SK-N-SH (cell line): ENCODE data around the gene MPDU1. TPM values are rescaled to one million over a fixed set of nuclear protein-coding genes. Genes with fewer than 3 reads are reported as not detected.

ENCODE experiments used
- CTCF ChIA-PET: fragments of 300-600, 350-600 bp; formaldehyde crosslinking; extraction: SDS; loops from one replicate; lab custom pipeline; 2021; lab: Yijun Ruan, JAX
- POLR2A ChIA-PET: fragments of 350-600 bp; sonication (Branson Sonifier 250); formaldehyde crosslinking; extraction: SDS; loops from one replicate; lab custom pipeline; 2020; ENCODE audit warnings: antibody characterized with exemption, inconsistent platforms; lab: Yijun Ruan, JAX
- DNase-seq: peaks from one replicate; pipeline ENCODE4 v3.0.0; 2012
- H2AFZ ChIP-seq: fragments of 200-600 bp; sonication (generic); 2 replicates; pipeline ENCODE4 v1.8.1; 2016; ENCODE audit warnings: antibody characterized with exemption, mild to moderate bottlenecking, low read depth
- H3F3A ChIP-seq: fragments of 200-600 bp; sonication (generic); replicated peaks from 2 replicates; pipeline ENCODE3; 2016; ENCODE audit warnings: antibody characterized with exemption, mild to moderate bottlenecking; ENCODE audit not compliant: insufficient read depth
- H3K27ac ChIP-seq, 2 experiments: fragments of 200-500 bp in 1 of 2; fragments of 200-600 bp in 1 of 2; sonication (Bioruptor generic) in 1 of 2; sonication (generic), shearing (Covaris generic) in 1 of 2; 2 replicates each; pipeline versions ENCODE4 v1.5.1 to v1.6.1; 2014 to 2016; ENCODE audit warnings: low read depth in 2 of 2, inconsistent platforms in 1 of 2, low read length in 1 of 2, mild to moderate bottlenecking in 1 of 2, mixed read lengths in 1 of 2
- H3K27me3 ChIP-seq: fragments of 200-600 bp; sonication (generic), shearing (Covaris generic); 2 replicates; pipeline ENCODE4 v1.6.1; 2016; ENCODE audit warnings: mixed run types; ENCODE audit not compliant: insufficient read depth
- H3K36me3 ChIP-seq, 2 experiments: fragments of 200-500 bp in 1 of 2; fragments of 200-600 bp in 1 of 2; sonication (Bioruptor generic) in 1 of 2; sonication (generic) in 1 of 2; replicated peaks in 1 of 2; 2 replicates each; pipeline versions ENCODE3 to v1.5.1; 2014 to 2016; ENCODE audit warnings: low read length in 1 of 2, mild to moderate bottlenecking in 1 of 2; ENCODE audit not compliant: insufficient read depth in 2 of 2, control insufficient read depth in 1 of 2
- H3K4me1 ChIP-seq, 2 experiments: fragments of 200-500 bp in 1 of 2; fragments of 200-600 bp in 1 of 2; sonication (Bioruptor generic) in 1 of 2; sonication (generic), shearing (Covaris generic) in 1 of 2; 2 replicates each; pipeline versions ENCODE4 v1.5.1 to v1.6.1; 2014 to 2016; ENCODE audit warnings: low read depth in 1 of 2, low read length in 1 of 2, mixed run types in 1 of 2; ENCODE audit not compliant: insufficient read depth in 2 of 2, control insufficient read depth in 1 of 2
- H3K4me2 ChIP-seq: fragments of 200-600 bp; sonication (generic), shearing (Covaris generic); 2 replicates; pipeline ENCODE4 v1.6.1; 2017; ENCODE audit warnings: mixed run types
- H3K4me3 ChIP-seq, 2 experiments: fragments of 200-500 bp in 1 of 2; fragments of 200-600 bp in 1 of 2; sonication (Bioruptor generic) in 1 of 2; sonication (generic), shearing (Covaris generic) in 1 of 2; 2 replicates each; pipeline versions ENCODE4 v1.5.1 to v1.8.1; 2014 to 2016; ENCODE audit warnings: low read depth in 2 of 2, inconsistent platforms in 1 of 2, low read length in 1 of 2, mild to moderate bottlenecking in 1 of 2, mixed read lengths in 1 of 2, moderate library complexity in 1 of 2
- H3K79me2 ChIP-seq: fragments of 200-600 bp; sonication (generic); 2 replicates; pipeline ENCODE4 v1.8.1; 2017; ENCODE audit warnings: mild to moderate bottlenecking; ENCODE audit not compliant: insufficient read depth
- H3K9ac ChIP-seq: fragments of 200-600 bp; sonication (generic); 2 replicates; pipeline ENCODE4 v1.6.1; 2017; ENCODE audit warnings: mixed run types
- H3K9me2 ChIP-seq: fragments of 200-600 bp; sonication (generic); 2 replicates; pipeline ENCODE4 v1.6.1; 2017; ENCODE audit warnings: mixed run types
- H3K9me3 ChIP-seq: fragments of 200-600 bp; sonication (generic); 2 replicates; pipeline ENCODE4 v1.6.1; 2017; ENCODE audit warnings: mixed run types, mild to moderate bottlenecking, moderate library complexity
- H4K20me1 ChIP-seq: fragments of 200-600 bp; sonication (generic); 2 replicates; pipeline ENCODE4 v1.6.1; 2017; ENCODE audit warnings: mild to moderate bottlenecking, mixed run types; ENCODE audit not compliant: insufficient read depth
- CHD2 ChIP-seq: fragments of 150-350 bp; IDR thresholded peaks from 2 replicates; pipeline ENCODE4 v1.6.1; 2018; ENCODE audit warnings: low read length; ENCODE audit not compliant: partially characterized antibody
- CTCF ChIP-seq: fragments of 200-600 bp; sonication (generic); IDR thresholded peaks from 2 replicates; pipeline ENCODE4 v1.6.1; 2017; ENCODE audit warnings: antibody characterized with exemption, mild to moderate bottlenecking, moderate library complexity
- EP300 ChIP-seq, 2 experiments: IDR thresholded peaks; 2 replicates each; pipeline versions ENCODE4 v1.4.0 to v1.6.1; 2012; ENCODE audit warnings: borderline replicate concordance in 1 of 2, low read depth in 1 of 2, low read length in 1 of 2
- FOSL2 ChIP-seq: IDR thresholded peaks from 2 replicates; pipeline ENCODE4 v1.4.0; 2012; ENCODE audit warnings: low read depth, mild to moderate bottlenecking, moderate library complexity, borderline replicate concordance
- FOXJ3 ChIP-seq: sonication (generic); formaldehyde crosslinking; IDR thresholded peaks from 2 replicates; pipeline ENCODE4 v1.5.1; 2020; ENCODE audit warnings: mild to moderate bottlenecking, missing genetic modification reagents
- GATA2 ChIP-seq: sonication (generic); formaldehyde crosslinking; IDR thresholded peaks from 2 replicates; pipeline ENCODE4 v1.5.0; 2020; ENCODE audit warnings: mild to moderate bottlenecking, missing genetic modification reagents
- IRF3 ChIP-seq: fragments of 150-350 bp; IDR thresholded peaks from 2 replicates; pipeline ENCODE4 v1.6.1; 2016; ENCODE audit warnings: mild to moderate bottlenecking, low read depth, low read length
- NRF1 ChIP-seq: IDR thresholded peaks from 2 replicates; pipeline ENCODE4 v1.6.1; 2012; ENCODE audit warnings: low read depth, mild to moderate bottlenecking, low read length
- POLR2AphosphoS5 ChIP-seq: IDR thresholded peaks from 2 replicates; pipeline ENCODE4 v1.6.1; 2012; ENCODE audit warnings: low read depth, low read length
- RAD21 ChIP-seq: IDR thresholded peaks from 2 replicates; pipeline ENCODE4 v1.6.1; 2012; ENCODE audit warnings: mild to moderate bottlenecking, low read length
- RFX5 ChIP-seq: IDR thresholded peaks from 2 replicates; pipeline ENCODE4 v1.6.1; 2012; ENCODE audit warnings: mild to moderate bottlenecking, improper control_type of control experiment, low read length
- RXRA ChIP-seq: IDR thresholded peaks from 2 replicates; pipeline ENCODE4 v1.4.0; 2012; ENCODE audit warnings: low read depth, mild to moderate bottlenecking, borderline replicate concordance
- SIN3A ChIP-seq: IDR thresholded peaks from 2 replicates; pipeline ENCODE4 v1.6.1; 2012; ENCODE audit warnings: low read depth, mild to moderate bottlenecking, low read length, moderate library complexity, borderline replicate concordance
- TEAD4 ChIP-seq: IDR thresholded peaks from 2 replicates; pipeline ENCODE4 v1.4.0; 2012; ENCODE audit warnings: mild to moderate bottlenecking, borderline replicate concordance; ENCODE audit not compliant: insufficient read depth
- WGBS: methylation state at CpG from one replicate; pipeline ENCODE4 v1.1.6; 2017; ENCODE audit warnings: low lambda C conversion rate; 5-methylcytosine and 5-hydroxymethylcytosine counted together
- polyA plus RNA-seq, 3 experiments: library from polyadenylated mRNA; depleted of rRNA; stranded (reverse); fragments of >200 nt; gene quantifications; 2 replicates each; pipeline ENCODE4 v1.2.3, GENCODE V29; 2012
- TF ChIP-seq, protein P1 (sequence below): IDR thresholded peaks from 2 replicates; pipeline ENCODE4 v1.4.0; 2012; ENCODE audit warnings: low read depth, borderline replicate concordance
- TF ChIP-seq, protein P2 (sequence below): fragments of 150-350 bp; IDR thresholded peaks from 2 replicates; pipeline ENCODE4 v1.6.1; 2017; ENCODE audit warnings: antibody characterized with exemption, low read length, low read depth, borderline replicate concordance
- TF ChIP-seq, protein P3 (sequence below): IDR thresholded peaks from 2 replicates; pipeline ENCODE4 v1.4.0; 2012; ENCODE audit warnings: low read depth

MPDU1 gene
- polyA plus RNA-seq, 1 of the 3 experiments (the other 2 are of a cell fraction), result 126 TPM

GRCh38 chr17:7557147-7557764 is 26.4 kb upstream of the MPDU1 start:
- Histone ChIP-seq H3K9me3 (no peaks in the 10 kb centered on the region), H3K4me3 (no peak overlapping the region), H4K20me1 (no peaks in the 10 kb centered on the region), H3K9me2 (no peaks in the 10 kb centered on the region), H3K36me3 (peaks cover 0 to 4% of the 10 kb centered on the region in 2 experiments), H3K4me2 (no peak overlapping the region), H3K9ac (no peak overlapping the region), H3K4me1 (peaks cover 12 to 37% of the 10 kb centered on the region in 2 experiments; a peak in 3 of 4 replicates), H3K79me2 (peaks cover 5% of the 10 kb centered on the region), H3F3A (peaks cover 8% of the 10 kb centered on the region), H3K27ac (peak overlapping the region in 1 of 2 experiments; percentile 68; a peak in 2 of 4 replicates), H3K27me3 (no peaks in the 10 kb centered on the region), H2AFZ (no peak overlapping the region)
- 89% methylated on average over 10 of the region's 19 CpGs for WGBS
- ChIA-PET POLR2A (interaction anchor here (1.0 to 1.2 kb wide), 3 partner anchors 42 to 300 kb away, joined by 3 read pairs; partner anchors contain the start of gene NAA38), CTCF (interaction anchor here (0.8 to 10.7 kb wide), 6 partner anchors 9 to 201 kb away, joined by 3 to 236 read pairs (median 5); partner anchors contain the start of gene TNFSF12)
- DNase-seq, result no peak
- TF ChIP-seq, protein P1, sequence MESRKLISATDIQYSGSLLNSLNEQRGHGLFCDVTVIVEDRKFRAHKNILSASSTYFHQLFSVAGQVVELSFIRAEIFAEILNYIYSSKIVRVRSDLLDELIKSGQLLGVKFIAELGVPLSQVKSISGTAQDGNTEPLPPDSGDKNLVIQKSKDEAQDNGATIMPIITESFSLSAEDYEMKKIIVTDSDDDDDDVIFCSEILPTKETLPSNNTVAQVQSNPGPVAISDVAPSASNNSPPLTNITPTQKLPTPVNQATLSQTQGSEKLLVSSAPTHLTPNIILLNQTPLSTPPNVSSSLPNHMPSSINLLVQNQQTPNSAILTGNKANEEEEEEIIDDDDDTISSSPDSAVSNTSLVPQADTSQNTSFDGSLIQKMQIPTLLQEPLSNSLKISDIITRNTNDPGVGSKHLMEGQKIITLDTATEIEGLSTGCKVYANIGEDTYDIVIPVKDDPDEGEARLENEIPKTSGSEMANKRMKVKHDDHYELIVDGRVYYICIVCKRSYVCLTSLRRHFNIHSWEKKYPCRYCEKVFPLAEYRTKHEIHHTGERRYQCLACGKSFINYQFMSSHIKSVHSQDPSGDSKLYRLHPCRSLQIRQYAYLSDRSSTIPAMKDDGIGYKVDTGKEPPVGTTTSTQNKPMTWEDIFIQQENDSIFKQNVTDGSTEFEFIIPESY, result no peak
- TF ChIP-seq CTCF (no peak), RFX5 (no peak), SIN3A (no peak), RAD21 (no peak), FOXJ3 (CRISPR knock-in tag) (no peak), RXRA (no peak), CHD2 (no peak), GATA2 (CRISPR knock-in tag) (no peak), IRF3 (no peak), EP300 (IDR thresholded peaks at IDR 0.05; ENCODE audit: borderline replicate concordance in 1 of 2, low read depth in 1 of 2, low read length in 1 of 2) (no peak), TEAD4 (no peak), NRF1 (no peak), FOSL2 (no peak), POLR2AphosphoS5 (no peak)
- TF ChIP-seq, protein P2, sequence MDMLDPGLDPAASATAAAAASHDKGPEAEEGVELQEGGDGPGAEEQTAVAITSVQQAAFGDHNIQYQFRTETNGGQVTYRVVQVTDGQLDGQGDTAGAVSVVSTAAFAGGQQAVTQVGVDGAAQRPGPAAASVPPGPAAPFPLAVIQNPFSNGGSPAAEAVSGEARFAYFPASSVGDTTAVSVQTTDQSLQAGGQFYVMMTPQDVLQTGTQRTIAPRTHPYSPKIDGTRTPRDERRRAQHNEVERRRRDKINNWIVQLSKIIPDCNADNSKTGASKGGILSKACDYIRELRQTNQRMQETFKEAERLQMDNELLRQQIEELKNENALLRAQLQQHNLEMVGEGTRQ, result no peak
- TF ChIP-seq, protein P3, sequence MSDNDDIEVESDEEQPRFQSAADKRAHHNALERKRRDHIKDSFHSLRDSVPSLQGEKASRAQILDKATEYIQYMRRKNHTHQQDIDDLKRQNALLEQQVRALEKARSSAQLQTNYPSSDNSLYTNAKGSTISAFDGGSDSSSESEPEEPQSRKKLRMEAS, result no peak
